Activated T-helper 2 cell treated with anti-CD3 and anti-CD28 coated beads, Interferon-gamma antibody, Interleukin-2, Interleukin-4, amounts not matched to agents 10 μg/mL and 5 μg/mL and 100 μg/mL, durations not matched to agents 14 hours and 24 hours and 36 hours (primary cell): ENCODE results near the gene CCR7. TPM values are rescaled to one million over a fixed set of nuclear protein-coding genes. Genes with fewer than 3 reads are reported as not detected.

ENCODE experiments used
- total RNA-seq: library from RNA; stranded (reverse); gene quantifications from 2 replicates; pipeline ENCODE4 v1.2.3, GENCODE V29; 2022

CCR7 gene
- total RNA-seq, 1 donor from 2014 or later = 367 TPM

Other genes starting within 250 kb of the CCR7 start
- 0.48 TPM in 1 of 2 replicates, not detected in the other for gene GJD3, start 200.7 kb downstream of the CCR7 start, total RNA-seq
- gene TOP2A, start 147.6 kb downstream of the CCR7 start, total RNA-seq = 193 and 199 TPM in 2 replicates
- gene IGFBP4, start 122.0 kb downstream of the CCR7 start, total RNA-seq = 54.6 and 59.3 TPM in 2 replicates
- 8.7 and 9.0 TPM in 2 replicates for gene TNS4, start 63.8 kb downstream of the CCR7 start, total RNA-seq
- gene SMARCE1, start 82.3 kb upstream of the CCR7 start, total RNA-seq = 126 and 131 TPM in 2 replicates
- 0.43 TPM in 1 of 2 replicates, not detected in the other for gene KRT222, start 99.7 kb upstream of the CCR7 start, total RNA-seq
- gene KRT24, start 138.3 kb upstream of the CCR7 start, total RNA-seq = not detected in 2 replicates
- gene KRT25, start 189.9 kb upstream of the CCR7 start, total RNA-seq = not detected in 2 replicates
- gene KRT26, start 206.7 kb upstream of the CCR7 start, total RNA-seq = not detected in 2 replicates
- gene KRT27, start 217.1 kb upstream of the CCR7 start, total RNA-seq = not detected in 2 replicates
- gene KRT28, start 234.5 kb upstream of the CCR7 start, total RNA-seq = not detected in 2 replicates